Glutamatergic neuron (in vitro differentiated cells): ENCODE results near the gene SHISA4. TPM values are rescaled to one million over a fixed set of nuclear protein-coding genes. Genes with fewer than 3 reads are reported as not detected.
A peak's percentile ranks its signal among the peaks of the same experiment; 100 is the strongest.

Experiments
- DNase-seq: peaks from one replicate; pipeline ENCODE4 v3.0.0; 2022
- H3K27ac Mint-ChIP-seq: one replicate; pipeline ENCODE4 v1.8.0; 2020; ENCODE audit warnings: mild to moderate bottlenecking, mixed read lengths, inconsistent platforms; ENCODE audit not compliant: unreplicated experiment
- H3K27me3 Mint-ChIP-seq: one replicate; pipeline ENCODE4 v1.8.0; 2020; ENCODE audit warnings: mild to moderate bottlenecking, moderate library complexity, mixed read lengths, inconsistent platforms; ENCODE audit not compliant: unreplicated experiment
- H3K36me3 Mint-ChIP-seq: one replicate; pipeline ENCODE4 v1.8.0; 2020; ENCODE audit warnings: mild to moderate bottlenecking, mixed read lengths, inconsistent platforms; ENCODE audit not compliant: unreplicated experiment
- H3K4me1 Mint-ChIP-seq: one replicate; pipeline ENCODE4 v1.8.0; 2020; ENCODE audit warnings: mild to moderate bottlenecking, low read depth, mixed read lengths, inconsistent platforms; ENCODE audit not compliant: unreplicated experiment
- H3K4me3 Mint-ChIP-seq: one replicate; pipeline ENCODE4 v1.8.0; 2020; ENCODE audit warnings: mild to moderate bottlenecking, mixed read lengths, inconsistent platforms; ENCODE audit not compliant: unreplicated experiment
- H3K9me3 Mint-ChIP-seq: one replicate; pipeline ENCODE4 v1.8.0; 2020; ENCODE audit warnings: mild to moderate bottlenecking, moderate library complexity, mixed read lengths, inconsistent platforms; ENCODE audit not compliant: unreplicated experiment
- CTCF ChIP-seq: fragments of 200-600 bp; sonication (generic); IDR thresholded peaks from one replicate; pipeline ENCODE4 v1.5.0; 2021; ENCODE audit not compliant: partially characterized antibody, unreplicated experiment
- total RNA-seq: library from RNA; stranded (reverse); fragmentation: NEBNext Ultra II Directional; extraction: Animal tissue kit (Norgen Biotek cat#: 25700); gene quantifications from one replicate; pipeline ENCODE4 v1.2.1, GENCODE V29; 2021; ENCODE audit not compliant: unreplicated experiment

Gene SHISA4
- total RNA-seq, 1 donor from 2014 or later: 2.9 TPM

- Mint-ChIP-seq H3K27ac (no peak overlapping the region), H3K4me1 (peaks cover 16% of the 10 kb centered on the region), H3K27me3 (peaks cover 8% of the 10 kb centered on the region), H3K36me3 (peaks cover 4% of the 10 kb centered on the region), H3K9me3 (peaks cover 11% of the 10 kb centered on the region), H3K4me3 (no peak overlapping the region)
- DNase-seq: no peak
- TF ChIP-seq CTCF: no peak
Measured at GRCh38 chr1:201886103-201886885, 2.4 kb upstream of the SHISA4 start.

GRCh38 chr1:201887116-201887866, 1.4 kb upstream of the SHISA4 start:
- no peak for DNase-seq
- H3K9me3 Mint-ChIP-seq: peaks cover 11% of the 10 kb centered on the region
- H3K36me3 Mint-ChIP-seq: peaks cover 4% of the 10 kb centered on the region
- no peak for TF ChIP-seq CTCF
- peak overlapping the region; percentile 6 for H3K27ac Mint-ChIP-seq
- peaks cover 11% of the 10 kb centered on the region for H3K27me3 Mint-ChIP-seq
- peak overlapping the region; percentile 30 for H3K4me3 Mint-ChIP-seq
- peaks cover 13% of the 10 kb centered on the region for H3K4me1 Mint-ChIP-seq

- H3K4me1 Mint-ChIP-seq: peaks cover 3% of the 10 kb centered on the region
- H3K36me3 Mint-ChIP-seq: no peaks in the 10 kb centered on the region
- peaks cover 10% of the 10 kb centered on the region for H3K9me3 Mint-ChIP-seq
- peak overlapping the region; percentile 82 for H3K4me3 Mint-ChIP-seq
- H3K27me3 Mint-ChIP-seq: peaks cover 14% of the 10 kb centered on the region
- TF ChIP-seq CTCF: no peak
- peak; percentile 44 for DNase-seq
- H3K27ac Mint-ChIP-seq: no peak overlapping the region
Measured at GRCh38 chr1:201889090-201889968, 631 bp downstream of the SHISA4 start.

GRCh38 chr1:201890223-201890622, 1.5 kb downstream of the SHISA4 start:
- Mint-ChIP-seq H3K4me1 (peaks cover 1% of the 10 kb centered on the region), H3K27ac (no peak overlapping the region), H3K4me3 (no peak overlapping the region), H3K36me3 (no peaks in the 10 kb centered on the region), H3K9me3 (peaks cover 8% of the 10 kb centered on the region), H3K27me3 (peaks cover 14% of the 10 kb centered on the region)
- no peak for DNase-seq
- no peak for TF ChIP-seq CTCF
